HFF-Myc (cell line): ENCODE results near the gene CLEC16A.

Experiments used
- DNase-seq: peaks from one replicate; pipeline ENCODE4 v3.0.0-alpha.2; 2011; ENCODE audit warnings: low read depth; ENCODE audit errors: extremely low read depth
- H3K4me3 ChIP-seq: replicated peaks from 2 replicates; pipeline ENCODE4 v1.5.1; 2011; ENCODE audit warnings: low read depth, mild to moderate bottlenecking, control low read depth, low read length
- CTCF ChIP-seq: IDR thresholded peaks from 2 replicates; pipeline ENCODE4 v1.5.1; 2012; ENCODE audit warnings: mild to moderate bottlenecking, low read depth, low read length, control low read depth; ENCODE audit errors: missing control alignments

Gene CLEC16A

GRCh38 chr16:11057711-11058345, 113.5 kb downstream of the CLEC16A start:
- no peak for TF ChIP-seq CTCF
- no peak overlapping the region for H3K4me3 ChIP-seq
- no peak for DNase-seq

GRCh38 chr16:11058832-11059231, 114.5 kb downstream of the CLEC16A start:
- H3K4me3 ChIP-seq, result no peak overlapping the region
- no peak for DNase-seq
- no peak for TF ChIP-seq CTCF

- H3K4me3 ChIP-seq, result no peak overlapping the region
- DNase-seq, result no peak
- no peak for TF ChIP-seq CTCF
Observed at GRCh38 chr16:11059588-11059987, 115.2 kb downstream of the CLEC16A start.

GRCh38 chr16:11060364-11060763, 116.0 kb downstream of the CLEC16A start:
- no peak overlapping the region for H3K4me3 ChIP-seq
- no peak for DNase-seq

GRCh38 chr16:11060842-11061241, 116.5 kb downstream of the CLEC16A start:
- TF ChIP-seq CTCF, result no peak
- DNase-seq, result no peak
- H3K4me3 ChIP-seq, result no peak overlapping the region

More at GRCh38 chr16:11060364-11060763, 116.0 kb downstream of the CLEC16A start:
- no peak for TF ChIP-seq CTCF

GRCh38 chr16:11061629-11062270, 117.4 kb downstream of the CLEC16A start:
- no peak overlapping the region for H3K4me3 ChIP-seq
- TF ChIP-seq CTCF, result no peak
- DNase-seq, result no peak
